Astrocyte (in vitro differentiated cells and primary cell): ENCODE measurements around the gene CEMP1.
"Not testable (repeated sequence)": the region's sequence is repeated elsewhere in the genome, so short reads cannot be mapped to it uniquely, and the experiment has no call there.

ENCODE experiments used
- CTCF ChIP-seq: IDR thresholded peaks from 2 replicates; pipeline ENCODE4 v1.5.1; 2011; ENCODE audit warnings: low read depth, mild to moderate bottlenecking, inconsistent platforms, low read length, moderate library complexity; ENCODE audit not compliant: insufficient read depth
- EZH2 ChIP-seq: IDR thresholded peaks from 2 replicates; pipeline ENCODE4 v1.6.1; 2012; ENCODE audit warnings: mild to moderate bottlenecking, low read length, inconsistent platforms; ENCODE audit not compliant: insufficient read depth

DNA sequence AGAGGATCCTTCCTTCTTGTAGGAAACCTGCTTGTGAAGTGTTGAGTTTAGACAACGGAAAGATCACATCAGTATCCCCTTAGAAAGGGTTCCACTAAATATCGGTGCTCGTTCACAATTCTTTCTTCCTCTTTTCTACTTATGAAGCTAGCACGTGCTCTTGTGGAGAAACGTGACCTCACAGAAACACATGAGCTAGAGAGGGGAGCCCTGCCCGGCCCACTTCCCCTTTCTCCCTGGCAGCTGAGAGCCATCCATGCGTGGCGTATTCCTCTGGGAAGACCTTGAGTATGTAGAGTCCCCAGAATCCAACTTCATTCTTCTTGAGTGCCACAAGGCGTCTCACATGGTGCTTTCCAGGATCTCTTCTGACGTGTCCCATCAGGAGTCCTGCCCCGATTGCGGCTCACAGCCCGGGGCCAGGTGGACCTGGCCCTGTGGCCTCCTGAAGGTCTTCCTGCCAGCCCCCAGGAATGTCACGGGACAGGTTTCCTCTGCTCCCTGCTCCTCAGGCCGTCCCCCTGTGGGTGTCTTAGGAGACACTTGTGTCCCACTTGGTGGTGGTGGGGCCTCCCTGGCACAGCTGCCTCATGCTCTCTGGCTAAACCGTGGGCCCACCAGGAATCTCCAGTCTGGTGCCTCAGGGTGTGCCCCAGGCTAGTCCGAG lies 29.1 kb upstream of the CEMP1 start:
- TF ChIP-seq CTCF, EZH2: not testable (repeated sequence)
